Neutrophil (primary cell): ENCODE results near the gene VTI1A.

ENCODE experiments used
- H3K27ac ChIP-seq: fragments of 200-600 bp; sonication (generic); 2 replicates; pipeline ENCODE4 v1.5.1; 2016; ENCODE audit warnings: mild to moderate bottlenecking, moderate library complexity
- H3K27me3 ChIP-seq: fragments of 200-600 bp; sonication (generic); 2 replicates; pipeline ENCODE4 v1.6.0; 2016; ENCODE audit warnings: mild to moderate bottlenecking
- H3K36me3 ChIP-seq: fragments of 200-600 bp; sonication (generic); 2 replicates; pipeline ENCODE4 v1.5.1; 2017
- H3K4me1 ChIP-seq, 2 experiments: fragments of 200-600 bp in 1 of 2; sonication (generic) in 1 of 2; 1 replicate in 1 of 2; 2 replicates in 1 of 2; pipeline versions ENCODE4 v1.5.1 to v1.6.1; 2013 to 2016; ENCODE audit warnings: low read depth in 1 of 2, low read length in 1 of 2, mild to moderate bottlenecking in 1 of 2, moderate library complexity in 1 of 2; ENCODE audit not compliant: control insufficient read depth in 1 of 2, insufficient read depth in 1 of 2
- H3K4me3 ChIP-seq, 2 experiments: fragments of 200-600 bp in 1 of 2; sonication (generic) in 1 of 2; 1 replicate in 1 of 2; 2 replicates in 1 of 2; pipeline ENCODE4 v1.5.1; 2013 to 2016; ENCODE audit warnings: low read depth in 1 of 2, low read length in 1 of 2, mild to moderate bottlenecking in 1 of 2, moderate library complexity in 1 of 2
- H3K9me3 ChIP-seq: fragments of 200-600 bp; sonication (generic); 2 replicates; pipeline ENCODE4 v1.5.1; 2016
- TF ChIP-seq, protein P1 (sequence below): fragments of 200-600 bp; sonication (generic); IDR thresholded peaks from 2 replicates; pipeline ENCODE4 v1.5.1; 2016; ENCODE audit warnings: antibody characterized with exemption

The VTI1A gene

GRCh38 chr10:112810711-112811151, 363.7 kb downstream of the VTI1A start:
- TF ChIP-seq, protein P1, sequence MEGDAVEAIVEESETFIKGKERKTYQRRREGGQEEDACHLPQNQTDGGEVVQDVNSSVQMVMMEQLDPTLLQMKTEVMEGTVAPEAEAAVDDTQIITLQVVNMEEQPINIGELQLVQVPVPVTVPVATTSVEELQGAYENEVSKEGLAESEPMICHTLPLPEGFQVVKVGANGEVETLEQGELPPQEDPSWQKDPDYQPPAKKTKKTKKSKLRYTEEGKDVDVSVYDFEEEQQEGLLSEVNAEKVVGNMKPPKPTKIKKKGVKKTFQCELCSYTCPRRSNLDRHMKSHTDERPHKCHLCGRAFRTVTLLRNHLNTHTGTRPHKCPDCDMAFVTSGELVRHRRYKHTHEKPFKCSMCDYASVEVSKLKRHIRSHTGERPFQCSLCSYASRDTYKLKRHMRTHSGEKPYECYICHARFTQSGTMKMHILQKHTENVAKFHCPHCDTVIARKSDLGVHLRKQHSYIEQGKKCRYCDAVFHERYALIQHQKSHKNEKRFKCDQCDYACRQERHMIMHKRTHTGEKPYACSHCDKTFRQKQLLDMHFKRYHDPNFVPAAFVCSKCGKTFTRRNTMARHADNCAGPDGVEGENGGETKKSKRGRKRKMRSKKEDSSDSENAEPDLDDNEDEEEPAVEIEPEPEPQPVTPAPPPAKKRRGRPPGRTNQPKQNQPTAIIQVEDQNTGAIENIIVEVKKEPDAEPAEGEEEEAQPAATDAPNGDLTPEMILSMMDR, result no peak
- Histone ChIP-seq H3K36me3 (no peaks in the 10 kb centered on the region), H3K9me3 (no peaks in the 10 kb centered on the region), H3K27ac (no peak overlapping the region), H3K27me3 (no peaks in the 10 kb centered on the region), H3K4me3 (no peak overlapping the region), H3K4me1 (peaks cover 19% of the 10 kb centered on the region in 2 experiments)

DNA sequence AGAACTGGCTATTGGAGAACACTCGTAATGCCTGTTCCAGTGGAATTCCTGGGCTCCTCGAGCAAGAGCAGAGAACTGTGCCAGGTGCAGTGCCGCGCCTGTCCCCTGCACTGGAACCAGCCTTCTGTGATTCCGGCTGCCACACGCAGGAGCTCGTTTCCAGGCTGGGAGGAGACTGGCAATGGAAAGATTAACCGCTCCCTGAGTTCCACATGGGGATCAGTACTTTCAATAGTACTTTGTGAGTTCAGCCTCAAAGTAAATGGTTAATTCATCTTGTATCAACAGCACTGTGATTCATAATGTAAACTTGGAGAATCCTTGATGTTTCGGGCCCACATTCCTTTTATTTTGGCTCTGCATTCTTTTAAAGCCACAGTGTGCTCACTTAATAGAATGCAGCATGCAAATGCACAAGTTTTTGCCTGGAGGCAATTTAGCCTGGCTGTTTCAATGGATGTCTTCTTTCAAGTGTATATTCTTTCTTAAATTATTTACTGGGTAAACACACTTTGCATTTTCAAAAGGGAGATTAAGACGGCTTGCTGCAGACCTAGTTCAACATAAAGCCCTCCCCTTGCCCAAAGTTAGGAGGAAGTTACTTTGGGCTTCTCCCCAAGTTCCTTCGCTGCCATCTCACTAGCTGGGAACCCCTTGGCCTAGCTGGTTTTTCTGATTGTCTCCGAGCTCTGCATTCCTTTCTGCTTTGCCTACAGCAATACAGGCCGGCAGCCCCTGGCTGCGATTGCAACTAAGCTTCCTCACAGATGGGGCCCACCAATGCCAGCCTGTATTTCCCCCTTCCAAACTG, 364.9 kb downstream of the VTI1A start:
- TF ChIP-seq, protein P1, result no peak
- peaks cover 22% of the 10 kb centered on the region in 2 experiments for H3K4me1 ChIP-seq
- H3K27ac ChIP-seq, result peak overlapping the region; percentile 3
- H3K36me3 ChIP-seq, result peaks cover 3% of the 10 kb centered on the region
- no peak overlapping the region for H3K4me3 ChIP-seq
- H3K9me3 ChIP-seq, result no peaks in the 10 kb centered on the region
- no peaks in the 10 kb centered on the region for H3K27me3 ChIP-seq

- Histone ChIP-seq H3K27me3 (no peaks in the 10 kb centered on the region), H3K4me1 (peaks cover 22% of the 10 kb centered on the region in 2 experiments), H3K9me3 (no peaks in the 10 kb centered on the region), H3K36me3 (peaks cover 7% of the 10 kb centered on the region), H3K27ac (peak overlapping the region; percentile 3), H3K4me3 (no peak overlapping the region)
- TF ChIP-seq, protein P1, result no peak
These were observed 365.6 kb downstream of the VTI1A start for GRCh38 chr10:112812586-112812985.

GRCh38 chr10:112813866-112814591, 367.0 kb downstream of the VTI1A start:
- H3K36me3 ChIP-seq, result peaks cover 7% of the 10 kb centered on the region
- no peaks in the 10 kb centered on the region for H3K9me3 ChIP-seq
- peaks cover 22% of the 10 kb centered on the region in 2 experiments for H3K4me1 ChIP-seq
- H3K4me3 ChIP-seq, result no peak overlapping the region
- H3K27ac ChIP-seq, result no peak overlapping the region
- TF ChIP-seq, protein P1, result no peak
- no peaks in the 10 kb centered on the region for H3K27me3 ChIP-seq

- H3K9me3 ChIP-seq, result no peaks in the 10 kb centered on the region
- H3K27me3 ChIP-seq, result no peaks in the 10 kb centered on the region
- H3K4me3 ChIP-seq, result no peak overlapping the region
- no peak overlapping the region for H3K27ac ChIP-seq
- peaks cover 22% of the 10 kb centered on the region in 2 experiments for H3K4me1 ChIP-seq
- TF ChIP-seq, protein P1, result no peak
- H3K36me3 ChIP-seq, result peaks cover 7% of the 10 kb centered on the region
These were observed 368.4 kb downstream of the VTI1A start for GRCh38 chr10:112815269-112816032.
